Skeletal muscle tissue (tissue), 4 donors: ENCODE measurements around the gene ZMYM2. TPM values are rescaled to one million over a fixed set of nuclear protein-coding genes. Genes with fewer than 3 reads are reported as not detected.

Source experiments
- H3K27ac ChIP-seq: one replicate; pipeline ENCODE4 v1.7.0; 2013; ENCODE audit warnings: mild to moderate bottlenecking, low read depth, low read length, inconsistent platforms
- H3K27me3 ChIP-seq, 3 donors: one replicate each; pipeline ENCODE4 v1.7.0; 2013; ENCODE audit warnings: low read length in 3 of 3; ENCODE audit not compliant: control insufficient read depth in 3 of 3, insufficient read depth in 3 of 3
- H3K36me3 ChIP-seq, 3 donors: one replicate each; pipeline ENCODE4 v1.7.0; 2013; ENCODE audit warnings: low read length in 3 of 3; ENCODE audit not compliant: control insufficient read depth in 3 of 3, insufficient read depth in 3 of 3
- H3K4me1 ChIP-seq, 3 donors: one replicate each; pipeline ENCODE4 v1.7.0; 2013; ENCODE audit warnings: low read length in 3 of 3, mild to moderate bottlenecking in 3 of 3; ENCODE audit not compliant: control insufficient read depth in 3 of 3, insufficient read depth in 3 of 3
- H3K4me3 ChIP-seq, 3 donors: one replicate each; pipeline ENCODE4 v1.7.0; 2013; ENCODE audit warnings: low read length in 3 of 3
- H3K9ac ChIP-seq, 3 donors: one replicate each; pipeline ENCODE4 v1.7.0; 2013; ENCODE audit warnings: low read length in 3 of 3, mild to moderate bottlenecking in 3 of 3, moderate library complexity in 2 of 3, low read depth in 1 of 3
- H3K9me3 ChIP-seq, 3 donors: one replicate each; pipeline ENCODE4 v1.7.0; 2013; ENCODE audit warnings: low read length in 3 of 3; ENCODE audit not compliant: control insufficient read depth in 3 of 3
- total RNA-seq: library from RNA; depleted of rRNA; stranded (reverse); fragments of >200 nt; gene quantifications from one replicate; pipeline ENCODE4 v1.2.3, GENCODE V29; 2014
- donor health status: Osteomylitis.

ZMYM2 gene
- total RNA-seq, 1 donor from 2014 or later = 61.6 TPM

DNA sequence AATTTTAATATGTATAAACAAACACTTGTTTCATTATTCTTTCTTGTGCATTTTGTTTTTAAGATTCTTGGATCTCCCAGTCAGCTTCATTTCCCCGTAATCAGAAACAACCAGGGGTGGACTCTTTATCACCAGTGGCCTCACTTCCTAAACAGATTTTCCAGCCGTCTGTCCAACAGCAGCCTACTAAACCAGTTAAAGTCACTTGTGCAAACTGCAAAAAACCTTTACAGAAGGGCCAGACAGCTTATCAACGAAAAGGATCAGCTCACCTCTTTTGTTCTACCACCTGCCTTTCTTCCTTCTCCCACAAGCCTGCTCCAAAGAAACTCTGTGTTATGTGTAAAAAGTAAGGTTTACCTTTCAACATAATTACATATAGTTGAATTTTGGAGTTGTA is 44.3 kb downstream of the ZMYM2 start:
- no peak overlapping the region for H3K4me3 ChIP-seq
- no peaks in the 10 kb centered on the region for H3K27me3 ChIP-seq
- peaks cover 13 to 27% (median 15%) of the 10 kb centered on the region in 3 donors for H3K36me3 ChIP-seq
- no peaks in the 10 kb centered on the region for H3K4me1 ChIP-seq
- H3K9ac ChIP-seq = no peak overlapping the region
- H3K27ac ChIP-seq = no peak overlapping the region
- no peaks in the 10 kb centered on the region for H3K9me3 ChIP-seq

DNA sequence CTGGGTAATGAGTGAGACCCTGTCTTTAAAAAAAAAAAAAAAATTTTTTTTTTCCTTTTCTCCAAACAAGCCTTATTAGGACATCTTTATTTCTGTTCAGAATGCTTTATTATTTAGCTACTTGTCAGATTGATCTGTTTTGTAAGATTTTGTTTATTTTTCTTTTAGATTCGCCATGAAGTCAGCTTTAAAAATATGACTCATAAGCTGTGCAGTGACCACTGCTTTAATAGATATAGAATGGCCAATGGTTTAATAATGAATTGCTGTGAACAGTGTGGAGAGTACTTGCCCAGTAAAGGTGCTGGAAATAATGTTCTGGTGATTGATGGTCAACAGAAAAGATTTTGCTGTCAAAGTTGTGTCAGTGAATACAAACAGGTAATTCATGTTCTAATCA is 47.7 kb downstream of the ZMYM2 start:
- no peak overlapping the region for H3K9ac ChIP-seq
- no peak overlapping the region for H3K27ac ChIP-seq
- H3K9me3 ChIP-seq = no peaks in the 10 kb centered on the region
- H3K4me3 ChIP-seq = no peak overlapping the region
- no peaks in the 10 kb centered on the region for H3K27me3 ChIP-seq
- peaks cover 17 to 39% (median 19%) of the 10 kb centered on the region in 3 donors for H3K36me3 ChIP-seq
- no peaks in the 10 kb centered on the region for H3K4me1 ChIP-seq

DNA sequence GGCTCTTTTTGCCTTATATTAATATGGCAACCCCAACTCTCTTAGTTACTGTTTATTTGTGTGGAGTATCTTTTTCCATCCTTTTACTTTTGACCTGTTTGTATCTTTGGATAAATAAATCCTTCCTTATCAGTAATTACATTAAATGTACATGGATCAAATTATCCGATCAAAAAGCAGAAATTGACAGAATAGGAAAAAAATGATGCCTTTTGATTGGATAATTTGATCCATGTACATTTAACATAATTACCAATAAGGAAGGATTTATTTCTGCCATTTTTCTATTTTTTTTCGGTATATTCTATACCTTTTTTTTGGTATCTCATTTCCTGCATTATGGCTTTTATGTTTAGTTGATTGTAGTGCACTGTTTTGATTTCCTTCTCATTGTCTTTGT is 57.2 kb downstream of the ZMYM2 start:
- Histone ChIP-seq H3K4me3 (no peak overlapping the region), H3K9me3 (peaks cover 0 to 8% (median 0%) of the 10 kb centered on the region in 3 donors), H3K9ac (no peak overlapping the region), H3K4me1 (no peaks in the 10 kb centered on the region), H3K27ac (no peak overlapping the region), H3K27me3 (no peaks in the 10 kb centered on the region), H3K36me3 (peaks cover 0 to 2% (median 0%) of the 10 kb centered on the region in 3 donors)

DNA sequence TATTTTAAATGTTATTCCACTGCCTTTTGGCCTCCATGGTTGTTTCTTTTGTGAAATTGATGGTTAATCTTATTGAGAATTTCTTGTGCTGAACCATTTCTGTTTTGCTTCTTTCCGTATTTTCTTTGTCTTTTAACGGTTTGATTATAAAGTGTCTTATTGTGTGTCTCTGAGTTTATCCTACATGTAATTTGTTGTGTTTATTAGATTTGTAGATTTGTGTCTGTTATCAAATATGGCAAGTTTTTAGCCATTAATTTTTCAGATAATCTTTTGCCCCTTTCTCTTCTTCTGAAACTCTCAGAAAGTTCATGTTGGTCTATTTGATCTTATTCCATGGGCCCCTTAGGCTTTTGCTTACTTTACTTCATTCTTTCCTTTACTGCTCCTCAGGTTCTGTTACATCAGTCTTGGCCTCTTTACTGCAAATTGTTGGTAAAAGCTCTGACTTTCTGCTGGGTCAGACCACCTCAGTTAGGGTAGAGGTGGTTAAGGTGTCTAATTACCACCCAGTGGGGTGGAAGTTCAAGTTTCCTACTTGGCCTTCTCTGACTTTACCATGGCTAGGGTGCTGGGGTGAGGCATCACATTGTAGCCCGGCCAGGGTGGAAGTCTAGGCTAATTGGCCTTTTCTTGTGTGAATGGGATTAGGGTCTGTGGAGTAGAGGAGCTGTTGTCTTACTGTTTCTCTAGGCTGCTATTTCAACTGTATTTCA is 58.3 kb downstream of the ZMYM2 start:
- Histone ChIP-seq H3K36me3 (peaks cover 0 to 4% (median 2%) of the 10 kb centered on the region in 3 donors), H3K27me3 (no peaks in the 10 kb centered on the region), H3K9me3 (peaks cover 0 to 8% (median 0%) of the 10 kb centered on the region in 3 donors), H3K9ac (no peak overlapping the region), H3K4me3 (no peak overlapping the region), H3K27ac (no peak overlapping the region), H3K4me1 (no peaks in the 10 kb centered on the region)

DNA sequence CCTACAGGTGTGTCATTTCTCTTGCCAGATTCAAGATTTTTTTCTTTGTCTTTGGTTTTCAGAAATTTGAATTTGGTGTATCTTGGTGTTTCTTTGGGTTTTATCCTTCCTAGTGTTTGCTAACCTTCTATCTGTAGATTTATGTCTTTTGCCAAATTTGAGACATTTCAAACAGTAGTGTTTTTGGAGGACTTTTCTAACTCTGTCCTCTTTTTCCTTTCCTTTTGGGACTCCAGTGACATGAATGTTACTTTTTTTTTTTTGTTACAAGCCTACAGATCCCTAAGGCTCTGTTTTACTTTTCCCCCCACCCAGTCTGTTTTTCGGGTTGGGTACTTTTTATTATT is 58.8 kb downstream of the ZMYM2 start:
- Histone ChIP-seq H3K4me3 (no peak overlapping the region), H3K9ac (no peak overlapping the region), H3K36me3 (peaks cover 0 to 5% (median 2%) of the 10 kb centered on the region in 3 donors), H3K27ac (no peak overlapping the region), H3K27me3 (no peaks in the 10 kb centered on the region), H3K9me3 (peaks cover 0 to 8% (median 0%) of the 10 kb centered on the region in 3 donors), H3K4me1 (no peaks in the 10 kb centered on the region)

DNA sequence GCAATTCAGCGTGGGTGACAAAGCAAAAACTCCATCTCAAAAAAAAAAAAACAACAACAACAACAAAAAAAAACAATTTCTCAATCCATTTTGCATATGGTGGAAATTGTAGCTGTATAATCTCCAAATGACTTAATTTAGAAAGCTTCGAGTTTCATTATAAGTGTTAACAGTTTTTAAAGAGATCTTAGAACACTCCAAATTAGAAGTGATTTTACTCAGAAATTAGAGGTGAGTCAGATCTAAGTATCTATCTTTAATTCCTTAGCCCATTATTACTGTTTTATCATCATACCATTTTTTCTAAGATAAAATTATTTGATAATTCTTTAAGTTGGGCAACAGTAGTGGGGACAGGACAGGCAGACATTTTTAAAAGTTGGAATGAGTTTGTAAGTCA is 60.5 kb downstream of the ZMYM2 start:
- H3K36me3 ChIP-seq = peaks cover 0 to 5% (median 2%) of the 10 kb centered on the region in 3 donors

DNA sequence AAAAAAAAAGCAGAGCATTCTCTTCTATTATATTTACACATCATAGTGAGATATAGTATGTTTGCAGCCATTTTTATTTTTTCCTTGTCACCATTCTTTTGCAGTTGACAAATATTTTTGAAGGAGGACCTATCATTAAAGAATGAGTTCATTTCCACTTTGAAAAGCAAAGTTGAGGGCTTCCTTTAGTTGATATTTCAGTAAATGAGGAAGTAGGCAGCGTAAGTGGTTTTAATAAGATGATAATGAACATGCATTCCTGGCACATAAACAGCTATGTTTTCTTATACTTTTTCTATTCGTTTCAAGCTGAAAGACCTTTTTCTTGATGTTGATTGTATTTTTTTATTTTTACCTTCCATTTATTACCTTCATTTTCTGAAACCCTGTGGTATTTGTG is 66.2 kb downstream of the ZMYM2 start:
- Histone ChIP-seq H3K27ac (no peak overlapping the region), H3K4me3 (no peak overlapping the region), H3K9me3 (no peaks in the 10 kb centered on the region), H3K4me1 (no peaks in the 10 kb centered on the region), H3K36me3 (peaks cover 0 to 5% (median 4%) of the 10 kb centered on the region in 3 donors), H3K27me3 (no peaks in the 10 kb centered on the region), H3K9ac (no peak overlapping the region)

More for the DNA sequence above, 60.5 kb downstream of the ZMYM2 start:
- Histone ChIP-seq H3K9ac (no peak overlapping the region), H3K4me3 (no peak overlapping the region), H3K27me3 (no peaks in the 10 kb centered on the region), H3K4me1 (no peaks in the 10 kb centered on the region), H3K27ac (no peak overlapping the region), H3K9me3 (peaks cover 0 to 8% (median 0%) of the 10 kb centered on the region in 3 donors)

DNA sequence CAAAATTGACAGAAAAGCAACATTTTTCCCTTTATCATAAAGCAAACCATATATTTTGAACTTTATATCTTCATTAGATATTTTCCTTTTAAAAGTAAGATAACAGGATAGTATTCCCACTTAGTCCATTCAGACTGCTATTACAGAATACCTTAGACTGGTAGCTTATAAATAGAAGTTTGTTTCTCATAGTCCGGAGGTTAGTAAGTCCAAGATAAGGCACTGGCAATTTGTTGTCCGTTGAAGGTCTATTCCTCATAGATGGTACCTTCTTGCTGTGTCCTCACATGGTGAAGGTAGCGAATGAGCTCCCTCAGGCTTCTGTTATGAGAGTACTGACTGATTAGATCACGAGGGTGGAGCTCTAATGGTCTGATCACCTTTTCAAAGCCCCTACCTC is 70.4 kb downstream of the ZMYM2 start:
- H3K9ac ChIP-seq = no peak overlapping the region
- H3K27ac ChIP-seq = no peak overlapping the region
- H3K4me3 ChIP-seq = no peak overlapping the region
- H3K4me1 ChIP-seq = no peaks in the 10 kb centered on the region
- H3K9me3 ChIP-seq = no peaks in the 10 kb centered on the region
- peaks cover 2 to 13% (median 6%) of the 10 kb centered on the region in 3 donors for H3K36me3 ChIP-seq
- no peaks in the 10 kb centered on the region for H3K27me3 ChIP-seq

DNA sequence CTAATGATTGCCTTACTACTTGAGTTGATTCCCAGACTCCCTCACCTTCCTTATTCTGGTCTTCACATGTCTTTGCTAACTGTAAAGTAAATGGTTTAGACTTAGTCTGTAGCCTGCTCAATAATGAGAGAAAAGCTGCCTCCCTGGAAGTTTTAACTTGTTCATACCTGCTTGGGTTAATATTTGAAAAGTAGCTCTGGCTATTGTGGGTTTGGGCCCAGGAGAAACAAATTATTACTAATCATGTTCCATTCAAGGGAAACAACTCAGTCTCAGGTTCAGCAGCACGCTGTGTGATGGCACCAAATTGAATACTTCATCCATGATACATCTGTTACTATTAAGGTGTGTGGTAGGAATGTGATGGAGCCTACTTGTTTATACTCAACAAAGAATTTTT is 75.0 kb downstream of the ZMYM2 start:
- H3K4me1 ChIP-seq = no peaks in the 10 kb centered on the region
- no peaks in the 10 kb centered on the region for H3K27me3 ChIP-seq
- peaks cover 5 to 29% (median 18%) of the 10 kb centered on the region in 3 donors for H3K36me3 ChIP-seq
- H3K9me3 ChIP-seq = no peaks in the 10 kb centered on the region
- no peak overlapping the region for H3K4me3 ChIP-seq
- H3K9ac ChIP-seq = no peak overlapping the region
- no peak overlapping the region for H3K27ac ChIP-seq

DNA sequence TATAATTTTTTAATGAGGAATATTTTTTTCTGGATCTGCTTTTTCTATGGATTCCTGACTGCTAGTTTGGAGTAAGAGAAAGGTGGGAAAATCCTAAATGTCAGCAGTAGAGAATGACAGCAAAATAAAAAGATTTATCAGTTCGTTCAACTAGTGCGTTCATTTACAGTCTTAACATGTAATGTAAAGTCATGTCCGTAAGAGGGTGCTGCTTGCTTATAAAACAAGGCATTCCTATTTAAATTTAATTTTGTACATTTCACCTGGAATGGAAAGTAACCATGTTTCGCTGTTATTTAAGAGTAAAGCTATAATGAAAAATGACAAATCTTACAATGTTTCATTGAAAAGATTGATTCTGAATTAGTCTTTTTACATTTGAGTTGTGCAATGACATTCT is 76.6 kb downstream of the ZMYM2 start:
- H3K9me3 ChIP-seq = no peaks in the 10 kb centered on the region
- H3K27me3 ChIP-seq = no peaks in the 10 kb centered on the region
- no peak overlapping the region for H3K27ac ChIP-seq
- no peak overlapping the region for H3K9ac ChIP-seq
- peaks cover 5 to 29% (median 18%) of the 10 kb centered on the region in 3 donors for H3K36me3 ChIP-seq
- H3K4me3 ChIP-seq = no peak overlapping the region
- no peaks in the 10 kb centered on the region for H3K4me1 ChIP-seq
